Activated T-helper 17 cell treated with anti-CD3 and anti-CD28 coated beads, Interleukin-2, amount 50 U/mL, for 72 hours (primary cell): ENCODE results near the gene AP5S1. TPM values are rescaled to one million over a fixed set of nuclear protein-coding genes. Genes with fewer than 3 reads are reported as not detected.
A peak's percentile ranks its signal among the peaks of the same experiment; 100 is the strongest.

Source experiments
- ATAC-seq: fragments of 150-1000 bp; cut with Tn5 transposase; replicated peaks from 2 replicates; pipeline ENCODE4 v1.10.0; 2021; ENCODE audit warnings: mild to moderate bottlenecking, moderate library complexity
- H3K27ac Mint-ChIP-seq: one replicate; pipeline ENCODE4 v1.8.0; 2022; ENCODE audit warnings: mixed read lengths
- H3K27me3 Mint-ChIP-seq: one replicate; pipeline ENCODE4 v1.8.0; 2022; ENCODE audit warnings: mixed read lengths
- H3K36me3 Mint-ChIP-seq: one replicate; pipeline ENCODE4 v1.8.0; 2022; ENCODE audit warnings: low read depth, mild to moderate bottlenecking, mixed read lengths
- H3K4me1 Mint-ChIP-seq: one replicate; pipeline ENCODE4 v1.8.0; 2022; ENCODE audit warnings: mixed read lengths
- H3K4me3 Mint-ChIP-seq: one replicate; pipeline ENCODE4 v1.8.0; 2022; ENCODE audit warnings: mild to moderate bottlenecking, mixed read lengths
- H3K9me3 Mint-ChIP-seq: one replicate; pipeline ENCODE4 v1.8.0; 2022; ENCODE audit warnings: mixed read lengths
- total RNA-seq, 2 donors: library from RNA; stranded (reverse); gene quantifications; one replicate each; pipeline ENCODE4 v1.2.3, GENCODE V29; 2022

Gene AP5S1
- total RNA-seq: 10 to 100 TPM; 10.8 to 14.8 TPM

DNA sequence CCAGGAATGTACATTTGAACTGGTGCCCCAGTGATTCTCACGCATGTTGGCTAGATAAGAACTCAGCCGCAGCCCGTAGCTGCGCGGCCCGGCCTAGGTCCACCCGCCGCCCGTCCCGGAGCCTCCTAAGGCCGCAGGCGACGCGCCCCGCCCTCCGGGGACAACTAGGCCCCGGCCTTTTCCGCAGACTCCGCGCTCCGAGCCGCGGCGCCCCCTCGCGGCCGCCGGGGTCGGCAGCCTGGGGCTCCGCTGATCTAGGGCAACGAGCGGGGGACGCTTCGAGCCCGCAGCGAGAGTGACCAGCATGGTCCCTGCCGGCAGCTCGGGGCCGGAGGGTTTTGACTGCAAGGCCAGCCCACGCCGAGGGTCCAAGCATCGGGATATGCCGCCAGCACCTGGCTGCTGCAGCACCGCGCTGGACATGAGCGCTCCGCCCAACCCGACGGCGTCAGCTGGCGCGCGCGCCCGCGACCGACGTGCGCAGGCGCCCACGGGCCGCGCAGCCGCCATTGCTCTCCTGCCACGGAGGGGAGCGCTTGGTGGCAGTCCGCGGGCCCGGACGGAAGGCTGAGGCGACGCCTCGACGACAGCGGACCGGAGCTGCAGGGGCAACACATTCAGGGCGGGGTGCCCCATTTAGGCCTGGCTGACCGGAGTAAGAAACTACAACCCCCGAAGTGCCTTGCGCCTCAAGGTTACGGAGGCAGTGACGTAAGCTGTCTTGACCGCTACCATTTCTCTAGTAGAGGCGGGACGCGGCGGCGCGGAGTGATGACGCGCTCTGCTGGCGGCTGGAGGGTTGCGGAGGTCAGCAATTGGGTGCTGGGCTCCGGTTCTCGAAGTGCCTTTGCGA is at the start of gene AP5S1:
AP5S1 (plus strand) TSS at position 500 of the 853 bp plus-strand sequence. CDS start 1,571 bp downstream, outside the sequence.
- H3K27ac Mint-ChIP-seq: peak within 1 kb of the TSS; percentile 94
- peak; percentile 88 for ATAC-seq
- peak within 1 kb of the TSS; percentile 91 for H3K4me3 Mint-ChIP-seq
- peaks cover 14% of the 10 kb centered on the region for H3K4me1 Mint-ChIP-seq
- H3K27me3 Mint-ChIP-seq: no peaks in the 10 kb centered on the region
- H3K36me3 Mint-ChIP-seq: peaks cover 26% of the 10 kb centered on the region
- H3K9me3 Mint-ChIP-seq: no peaks in the 10 kb centered on the region

DNA sequence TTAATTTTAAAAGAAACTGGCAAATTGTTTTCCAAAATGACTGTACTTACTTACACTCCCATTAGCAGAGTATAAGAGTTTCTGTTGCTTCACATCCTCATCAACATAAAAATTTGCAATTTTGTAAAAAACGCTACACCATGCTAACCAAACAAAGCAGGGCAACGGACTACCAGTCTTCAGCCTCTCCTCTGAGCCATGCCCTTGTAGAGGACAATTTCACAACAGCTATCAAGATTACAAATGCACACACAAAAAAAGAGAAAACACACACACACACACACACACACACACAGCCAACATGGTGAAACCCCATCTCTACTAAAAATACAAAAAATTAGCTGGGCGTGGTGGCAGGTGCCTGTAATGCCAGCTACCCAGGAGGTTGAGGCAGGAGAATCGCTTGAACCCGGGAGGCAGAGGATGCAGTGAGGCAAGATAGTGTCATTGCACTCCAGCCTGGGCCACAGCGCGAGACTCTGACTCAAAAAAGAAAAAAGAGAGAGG is 48.7 kb upstream of the AP5S1 start:
- no peak overlapping the region for H3K27ac Mint-ChIP-seq
- no peaks in the 10 kb centered on the region for H3K9me3 Mint-ChIP-seq
- no peak overlapping the region for H3K4me3 Mint-ChIP-seq
- ATAC-seq: no peak
- peaks cover 7% of the 10 kb centered on the region for H3K4me1 Mint-ChIP-seq
- no peaks in the 10 kb centered on the region for H3K36me3 Mint-ChIP-seq
- no peaks in the 10 kb centered on the region for H3K27me3 Mint-ChIP-seq

- Mint-ChIP-seq H3K27ac (no peak overlapping the region), H3K36me3 (no peaks in the 10 kb centered on the region), H3K9me3 (no peaks in the 10 kb centered on the region)
Measured at GRCh38 chr20:3775457-3776108, 44.8 kb upstream of the AP5S1 start.

GRCh38 chr20:3777381-3777715 is 43.0 kb upstream of the AP5S1 start:
- peak overlapping the region; percentile 49 for H3K27ac Mint-ChIP-seq
- H3K4me3 Mint-ChIP-seq: peak overlapping the region; percentile 78
- H3K36me3 Mint-ChIP-seq: no peaks in the 10 kb centered on the region
- ATAC-seq: peak; percentile 62
- no peaks in the 10 kb centered on the region for H3K9me3 Mint-ChIP-seq
- H3K27me3 Mint-ChIP-seq: no peaks in the 10 kb centered on the region
- peaks cover 16% of the 10 kb centered on the region for H3K4me1 Mint-ChIP-seq

More at GRCh38 chr20:3775457-3776108, 44.8 kb upstream of the AP5S1 start:
- H3K4me3 Mint-ChIP-seq: no peak overlapping the region
- peak; percentile 25 for ATAC-seq
- H3K27me3 Mint-ChIP-seq: no peaks in the 10 kb centered on the region
- peaks cover 2% of the 10 kb centered on the region for H3K4me1 Mint-ChIP-seq

- ATAC-seq: peak; percentile 88
- Mint-ChIP-seq H3K27me3 (no peaks in the 10 kb centered on the region), H3K4me1 (peaks cover 16% of the 10 kb centered on the region), H3K36me3 (no peaks in the 10 kb centered on the region), H3K4me3 (peak overlapping the region; percentile 78), H3K9me3 (no peaks in the 10 kb centered on the region), H3K27ac (peak overlapping the region; percentile 49)
Measured at GRCh38 chr20:3777716-3778629, 42.4 kb upstream of the AP5S1 start.

DNA sequence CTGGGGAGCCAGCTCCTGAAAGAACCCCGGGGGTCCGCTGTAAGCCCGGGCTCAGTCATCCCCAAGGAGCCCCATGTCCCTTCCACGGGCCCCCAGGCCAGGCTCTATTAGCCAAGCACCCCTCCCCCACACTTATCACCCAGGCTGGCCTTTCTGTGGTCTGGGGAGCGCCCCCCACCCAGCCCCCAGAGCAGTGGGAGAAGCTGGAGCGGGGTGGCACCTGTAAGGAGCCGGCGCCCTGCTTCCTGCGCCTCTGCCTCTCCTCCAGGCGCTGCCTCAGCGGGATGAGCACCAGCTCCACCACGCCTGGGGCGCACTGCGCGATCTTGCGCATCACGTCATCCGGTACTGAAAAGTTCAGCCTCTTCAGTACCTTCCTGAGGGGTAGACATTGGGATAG is 41.4 kb upstream of the AP5S1 start:
- no peak for ATAC-seq
- Mint-ChIP-seq H3K27me3 (no peaks in the 10 kb centered on the region), H3K4me3 (peak overlapping the region; percentile 78), H3K9me3 (no peaks in the 10 kb centered on the region), H3K4me1 (peaks cover 16% of the 10 kb centered on the region), H3K36me3 (no peaks in the 10 kb centered on the region), H3K27ac (no peak overlapping the region)

- peaks cover 25% of the 10 kb centered on the region for H3K4me1 Mint-ChIP-seq
- peak; percentile 38 for ATAC-seq
- no peaks in the 10 kb centered on the region for H3K9me3 Mint-ChIP-seq
- no peaks in the 10 kb centered on the region for H3K27me3 Mint-ChIP-seq
- H3K27ac Mint-ChIP-seq: peak within 1 kb of the TSS; percentile 18
- peak within 1 kb of the TSS; percentile 25 for H3K4me3 Mint-ChIP-seq
- H3K36me3 Mint-ChIP-seq: peaks cover 10% of the 10 kb centered on the region
Measured at GRCh38 chr20:3781153-3781910, 39.0 kb upstream of the AP5S1 start, which contains the start of gene SPEF1. Gene SPEF1 (minus strand): TSS chr20:3781448. CDS start chr20:3781287, 161 bp downstream.

DNA sequence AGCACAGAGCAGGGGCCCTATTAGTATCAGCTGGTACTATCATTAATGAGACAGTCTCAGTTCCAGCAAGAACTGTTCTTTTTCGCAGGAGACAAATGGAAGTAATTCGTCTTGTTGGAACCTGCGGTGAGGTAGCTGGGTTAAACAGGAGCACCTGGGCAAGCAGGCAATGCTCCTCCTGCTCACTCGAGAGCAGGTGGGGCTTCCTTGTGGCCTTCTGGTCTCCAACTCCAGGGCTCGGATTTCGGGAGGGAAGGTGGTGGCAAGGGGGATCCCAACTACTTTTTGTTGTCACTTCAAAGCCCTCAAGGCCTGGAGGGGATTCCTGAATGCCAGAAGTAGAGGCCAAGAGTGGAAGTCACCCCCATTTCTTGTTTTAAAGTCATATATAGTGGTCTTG is 37.8 kb upstream of the AP5S1 start:
- no peaks in the 10 kb centered on the region for H3K9me3 Mint-ChIP-seq
- no peak overlapping the region for H3K4me3 Mint-ChIP-seq
- no peaks in the 10 kb centered on the region for H3K27me3 Mint-ChIP-seq
- H3K27ac Mint-ChIP-seq: no peak overlapping the region
- no peak for ATAC-seq
- peaks cover 10% of the 10 kb centered on the region for H3K36me3 Mint-ChIP-seq
- peaks cover 28% of the 10 kb centered on the region for H3K4me1 Mint-ChIP-seq

DNA sequence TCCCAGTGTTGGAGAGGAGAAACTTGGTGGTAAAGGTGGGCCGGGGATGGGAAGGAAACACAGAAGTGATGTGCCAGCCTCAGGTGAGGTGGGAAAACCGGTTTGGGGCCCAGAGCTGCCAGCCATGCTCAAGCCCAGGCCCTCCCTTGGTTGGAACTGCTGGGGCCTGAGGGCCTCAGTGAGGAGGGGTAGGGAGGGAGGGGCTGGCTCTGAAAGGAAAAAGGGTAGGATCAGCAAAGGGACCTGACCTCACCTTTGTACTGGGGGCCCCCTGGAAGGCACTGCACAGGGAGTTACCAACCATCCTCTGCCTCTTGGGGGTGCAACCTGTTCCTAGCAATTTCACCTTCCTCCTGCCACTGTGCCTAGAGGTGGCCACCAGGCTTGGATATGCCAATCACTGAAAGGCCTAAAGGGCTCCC is 37.3 kb upstream of the AP5S1 start:
- H3K27me3 Mint-ChIP-seq: no peaks in the 10 kb centered on the region
- H3K4me1 Mint-ChIP-seq: peaks cover 30% of the 10 kb centered on the region
- H3K4me3 Mint-ChIP-seq: no peak overlapping the region
- H3K9me3 Mint-ChIP-seq: no peaks in the 10 kb centered on the region
- no peak for ATAC-seq
- peak overlapping the region; percentile 2 for H3K27ac Mint-ChIP-seq
- peaks cover 10% of the 10 kb centered on the region for H3K36me3 Mint-ChIP-seq

DNA sequence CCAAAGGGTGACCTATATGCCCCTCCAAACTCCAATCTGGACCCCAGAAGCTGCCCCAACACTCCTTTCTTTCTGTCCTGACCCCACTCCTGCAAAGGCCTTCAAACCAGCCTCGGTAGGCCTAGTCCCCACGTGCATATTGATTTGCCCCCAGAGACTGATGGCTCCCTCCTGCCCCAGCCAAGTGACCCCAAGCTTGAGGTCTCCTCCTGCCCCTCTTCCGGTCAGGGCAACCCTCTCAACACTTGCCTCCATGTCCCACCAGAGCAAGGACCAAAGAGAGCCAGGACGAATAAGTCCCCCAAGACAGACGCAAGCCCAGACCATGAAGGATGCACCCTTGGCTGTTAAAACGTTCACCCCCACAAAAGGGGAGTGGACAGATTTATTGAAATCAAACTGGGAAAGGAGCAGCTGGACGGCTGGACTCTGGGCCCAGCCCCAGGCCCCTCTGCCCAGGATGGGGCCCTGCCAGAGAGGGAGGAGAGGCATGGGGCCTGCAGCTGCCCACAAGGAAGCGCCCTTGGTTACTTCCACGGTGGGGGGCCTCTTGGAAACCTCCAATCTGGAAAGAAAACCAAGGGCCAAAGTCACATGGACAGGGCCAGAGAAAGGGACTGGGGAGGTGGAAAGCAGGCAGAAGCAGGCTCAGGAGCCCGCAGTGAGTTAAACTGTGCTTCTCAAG is 36.7 kb upstream of the AP5S1 start:
- peaks cover 10% of the 10 kb centered on the region for H3K36me3 Mint-ChIP-seq

DNA sequence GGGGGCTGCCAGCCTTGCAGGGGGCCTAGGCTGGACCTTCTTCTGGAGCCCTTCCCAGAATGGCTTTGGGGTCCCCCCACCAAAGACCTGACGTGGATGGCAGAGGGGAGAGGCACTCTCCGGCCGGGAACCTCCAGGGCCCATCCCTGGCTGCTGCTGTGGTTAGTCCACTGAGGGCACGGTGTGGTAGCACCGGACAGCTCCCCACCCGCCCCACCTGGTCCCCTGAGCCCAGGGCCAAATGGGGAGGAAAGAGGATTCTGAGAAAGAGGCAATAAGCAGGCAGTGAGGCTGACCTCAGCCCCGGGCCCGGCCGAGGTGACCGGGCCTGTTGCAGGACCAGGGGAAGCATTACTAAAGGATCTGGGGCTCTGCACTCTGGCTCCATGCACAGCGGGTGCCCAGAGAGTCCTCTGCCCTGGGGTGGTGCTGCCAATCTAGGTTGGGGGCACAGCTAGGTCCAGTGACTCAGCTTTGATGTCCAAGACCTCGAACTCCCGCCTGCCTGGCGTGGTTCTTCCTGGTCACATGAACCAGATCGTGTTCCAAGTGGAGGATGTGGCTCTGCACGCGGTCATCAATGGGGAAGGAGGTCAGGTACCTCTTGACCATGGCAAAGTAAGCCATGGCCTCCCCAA is 36.0 kb upstream of the AP5S1 start:
- ATAC-seq: no peak
- Mint-ChIP-seq H3K27ac (peak overlapping the region; percentile 75), H3K9me3 (no peaks in the 10 kb centered on the region), H3K4me1 (peaks cover 38% of the 10 kb centered on the region), H3K36me3 (peaks cover 10% of the 10 kb centered on the region), H3K4me3 (peak overlapping the region; percentile 75), H3K27me3 (no peaks in the 10 kb centered on the region)

More for the DNA sequence above, 36.7 kb upstream of the AP5S1 start:
- Mint-ChIP-seq H3K9me3 (no peaks in the 10 kb centered on the region), H3K4me3 (peak overlapping the region; percentile 75), H3K27me3 (no peaks in the 10 kb centered on the region), H3K27ac (peak overlapping the region; percentile 2), H3K4me1 (peaks cover 32% of the 10 kb centered on the region)
- ATAC-seq: no peak

DNA sequence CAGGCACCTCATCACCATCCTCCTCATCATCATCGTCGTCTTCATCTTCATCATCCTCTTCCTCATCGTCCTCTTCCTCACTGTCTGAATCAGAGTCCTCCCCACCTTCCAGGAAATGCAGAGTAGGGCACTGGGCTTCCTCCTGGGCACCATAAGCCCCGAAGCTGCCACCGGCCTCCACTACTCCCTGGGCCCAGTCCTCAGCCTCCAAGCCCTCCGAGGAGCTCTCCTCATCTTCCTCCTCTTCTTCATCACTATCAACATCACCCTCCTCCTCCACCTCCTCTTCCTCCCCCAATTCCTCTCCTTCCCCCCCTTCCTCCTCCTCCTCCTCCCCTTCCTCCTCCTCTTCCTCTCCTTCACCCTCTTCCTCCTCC is 35.5 kb upstream of the AP5S1 start:
- H3K27ac Mint-ChIP-seq: peak overlapping the region; percentile 75
- H3K27me3 Mint-ChIP-seq: no peaks in the 10 kb centered on the region
- H3K4me1 Mint-ChIP-seq: peaks cover 38% of the 10 kb centered on the region
- H3K9me3 Mint-ChIP-seq: no peaks in the 10 kb centered on the region
- ATAC-seq: no peak
- H3K36me3 Mint-ChIP-seq: peaks cover 10% of the 10 kb centered on the region
- peak overlapping the region; percentile 75 for H3K4me3 Mint-ChIP-seq
